IMR-90 (cell line): ENCODE results near the gene NPFFR1. TPM values are rescaled to one million over a fixed set of nuclear protein-coding genes. Genes with fewer than 3 reads are reported as not detected.

ENCODE experiments used
- ATAC-seq: fragments of 200-7000 bp; cut with Tn5 transposase; 2 replicates; pipeline ENCODE4 v1.9.1; 2020; ENCODE audit warnings: low read depth, mild to moderate bottlenecking, moderate library complexity
- BruUV-seq: library from RNA; stranded (reverse); fragments of 400-500 nt; replicated peaks from 2 replicates; lab custom pipeline; 2021; lab: Mats Ljungman, UMichigan
- CTCF ChIA-PET: fragments of 300-600 bp; formaldehyde crosslinking; extraction: SDS; loops from one replicate; lab custom pipeline; 2021; ENCODE audit warnings: antibody characterized with exemption; lab: Yijun Ruan, JAX
- POLR2A ChIA-PET: fragments of 300-600 bp; sonication (Branson Sonifier 250); formaldehyde crosslinking; loops from one replicate; lab custom pipeline; 2022; ENCODE audit warnings: antibody characterized with exemption; ENCODE audit not compliant: unreplicated experiment; lab: Charles Lee
- DNase-seq: peaks from one replicate; pipeline ENCODE4 v3.0.0; 2013
- H2AFZ ChIP-seq: replicated peaks from 2 replicates; pipeline ENCODE3; 2013; ENCODE audit warnings: low read length, mild to moderate bottlenecking; ENCODE audit not compliant: poor library complexity
- H2AK5ac ChIP-seq: 2 replicates; pipeline ENCODE4 v1.6.1; 2013; ENCODE audit warnings: low read depth, low read length, inconsistent platforms
- H2AK9ac ChIP-seq: replicated peaks from 2 replicates; pipeline ENCODE3; 2013; ENCODE audit warnings: mild to moderate bottlenecking, low read depth, low read length, moderate library complexity; ENCODE audit not compliant: poor library complexity
- H2BK120ac ChIP-seq: 2 replicates; pipeline ENCODE4 v1.6.1; 2013; ENCODE audit warnings: low read depth, low read length, inconsistent platforms
- H2BK15ac ChIP-seq: 3 replicates; pipeline ENCODE4 v1.6.1; 2013; ENCODE audit warnings: low read depth, low read length, inconsistent platforms
- H2BK20ac ChIP-seq: 2 replicates; pipeline ENCODE4 v1.6.1; 2013; ENCODE audit warnings: low read depth, mild to moderate bottlenecking, inconsistent platforms, low read length, moderate library complexity
- H2BK5ac ChIP-seq: 2 replicates; pipeline ENCODE4 v1.6.1; 2013; ENCODE audit warnings: mild to moderate bottlenecking, low read depth, low read length, inconsistent platforms; ENCODE audit not compliant: poor library complexity, severe bottlenecking
- H3K14ac ChIP-seq: replicated peaks from 2 replicates; pipeline ENCODE4 v1.6.1; 2013; ENCODE audit warnings: low read depth, low read length, inconsistent platforms
- H3K18ac ChIP-seq: 2 replicates; pipeline ENCODE4 v1.6.1; 2013; ENCODE audit warnings: low read depth, low read length, control low read depth
- H3K23ac ChIP-seq: 2 replicates; pipeline ENCODE4 v1.6.1; 2013; ENCODE audit warnings: low read depth, low read length, inconsistent platforms
- H3K27ac ChIP-seq: 2 replicates; pipeline ENCODE4 v1.5.1; 2013; ENCODE audit warnings: mild to moderate bottlenecking, control low read depth, low read length; ENCODE audit not compliant: insufficient read depth
- H3K27me3 ChIP-seq: 2 replicates; pipeline ENCODE4 v1.6.1; 2013; ENCODE audit warnings: low read length; ENCODE audit not compliant: control insufficient read depth, insufficient read depth
- H3K36me3 ChIP-seq: 2 replicates; pipeline ENCODE4 v1.6.1; 2013; ENCODE audit warnings: low read length, mixed read lengths; ENCODE audit not compliant: control insufficient read depth, insufficient read depth
- H3K4ac ChIP-seq: 2 replicates; pipeline ENCODE4 v1.6.1; 2013; ENCODE audit warnings: low read depth, low read length, inconsistent platforms
- H3K4me1 ChIP-seq: 2 replicates; pipeline ENCODE4 v1.6.1; 2013; ENCODE audit warnings: low read length, mixed read lengths; ENCODE audit not compliant: control insufficient read depth, insufficient read depth
- H3K4me2 ChIP-seq: 2 replicates; pipeline ENCODE4 v1.6.1; 2013; ENCODE audit warnings: low read depth, mild to moderate bottlenecking, control low read depth, low read length, moderate library complexity
- H3K4me3 ChIP-seq: 2 replicates; pipeline ENCODE4 v1.5.1; 2013; ENCODE audit warnings: low read depth, mild to moderate bottlenecking, control low read depth, low read length, moderate library complexity; ENCODE audit not compliant: insufficient read depth
- H3K56ac ChIP-seq: 2 replicates; pipeline ENCODE4 v1.6.1; 2013; ENCODE audit warnings: low read length, inconsistent platforms; ENCODE audit not compliant: insufficient read depth; ENCODE audit errors: extremely low read depth
- H3K79me1 ChIP-seq, 2 experiments: 2 replicates each; pipeline ENCODE4 v1.6.1; 2013; ENCODE audit warnings: low read length in 2 of 2, inconsistent platforms in 1 of 2, low read depth in 1 of 2
- H3K9ac ChIP-seq: 2 replicates; pipeline ENCODE4 v1.6.1; 2013; ENCODE audit warnings: low read depth, low read length, control low read depth
- H3K9me1 ChIP-seq: 2 replicates; pipeline ENCODE4 v1.6.1; 2013; ENCODE audit warnings: low read length, inconsistent platforms; ENCODE audit not compliant: insufficient read depth
- H3K9me3 ChIP-seq: 2 replicates; pipeline ENCODE4 v1.6.1; 2013; ENCODE audit warnings: low read length; ENCODE audit not compliant: control insufficient read depth, insufficient read depth
- H4K20me1 ChIP-seq: 2 replicates; pipeline ENCODE4 v1.6.1; 2013; ENCODE audit warnings: low read length, inconsistent platforms; ENCODE audit not compliant: insufficient read depth
- H4K5ac ChIP-seq: 2 replicates; pipeline ENCODE4 v1.6.1; 2013; ENCODE audit warnings: mild to moderate bottlenecking, low read depth, low read length, control low read depth
- H4K8ac ChIP-seq, 2 experiments: 2 replicates each; pipeline ENCODE4 v1.6.1; 2013; ENCODE audit warnings: low read depth in 2 of 2, low read length in 2 of 2, control low read depth in 1 of 2, inconsistent platforms in 1 of 2
- H4K91ac ChIP-seq: 2 replicates; pipeline ENCODE4 v1.6.1; 2013; ENCODE audit warnings: low read depth, low read length, inconsistent platforms; ENCODE audit not compliant: insufficient read depth
- BHLHE40 ChIP-seq: fragments of 150-350 bp; IDR thresholded peaks from 2 replicates; pipeline ENCODE4 v1.6.1; 2016; ENCODE audit warnings: mild to moderate bottlenecking, low read depth, low read length
- CEBPB ChIP-seq: IDR thresholded peaks from 2 replicates; pipeline ENCODE4 v1.6.1; 2012; ENCODE audit warnings: low read depth, low read length, improper control_type of control experiment
- CHD1 ChIP-seq: IDR thresholded peaks from 2 replicates; pipeline ENCODE4 v1.6.1; 2012; ENCODE audit warnings: low read depth, low read length, improper control_type of control experiment
- CTCF ChIP-seq: conservative IDR thresholded peaks from 2 replicates; pipeline ENCODE4 v1.5.1; 2012; ENCODE audit warnings: mild to moderate bottlenecking, low read depth, low read length, improper control_type of control experiment
- ELK1 ChIP-seq: fragments of 150-350 bp; IDR thresholded peaks from 2 replicates; pipeline ENCODE4 v1.6.1; 2016; ENCODE audit warnings: low read depth, mild to moderate bottlenecking, low read length, moderate library complexity, borderline replicate concordance
- FOS ChIP-seq: fragments of 150-350 bp; IDR thresholded peaks from 2 replicates; pipeline ENCODE4 v1.6.1; 2016; ENCODE audit warnings: low read depth, low read length
- MAFK ChIP-seq: IDR thresholded peaks from 2 replicates; pipeline ENCODE4 v1.6.1; 2012; ENCODE audit warnings: low read depth, low read length, improper control_type of control experiment
- MAZ ChIP-seq: IDR thresholded peaks from 2 replicates; pipeline ENCODE4 v1.6.1; 2012; ENCODE audit warnings: low read depth, mild to moderate bottlenecking, low read length, improper control_type of control experiment, moderate library complexity, borderline replicate concordance
- MXI1 ChIP-seq: IDR thresholded peaks from 2 replicates; pipeline ENCODE4 v1.6.1; 2012; ENCODE audit warnings: low read depth, mild to moderate bottlenecking, low read length, moderate library complexity, borderline replicate concordance
- NFE2L2 ChIP-seq: fragments of 150-350 bp; IDR thresholded peaks from 2 replicates; pipeline ENCODE4 v1.6.1; 2016; ENCODE audit warnings: low read depth, mild to moderate bottlenecking, low read length
- POLR2A ChIP-seq: IDR thresholded peaks from 2 replicates; pipeline ENCODE4 v1.6.1; 2012; ENCODE audit warnings: mild to moderate bottlenecking, low read depth, low read length
- RAD21 ChIP-seq: IDR thresholded peaks from 2 replicates; pipeline ENCODE4 v1.6.1; 2012; ENCODE audit warnings: low read length, improper control_type of control experiment
- RCOR1 ChIP-seq: IDR thresholded peaks from 2 replicates; pipeline ENCODE4 v1.6.1; 2012; ENCODE audit warnings: mild to moderate bottlenecking, low read length, improper control_type of control experiment; ENCODE audit not compliant: insufficient replicate concordance
- RFX5 ChIP-seq: IDR thresholded peaks from 2 replicates; pipeline ENCODE4 v1.8.0; 2012; ENCODE audit warnings: low read depth, mild to moderate bottlenecking, low read length, moderate library complexity
- SMC3 ChIP-seq: fragments of 150-350 bp; IDR thresholded peaks from 2 replicates; pipeline ENCODE4 v1.6.1; 2016; ENCODE audit warnings: low read depth, mild to moderate bottlenecking, antibody characterized with exemption, low read length, moderate library complexity
- USF2 ChIP-seq: fragments of 150-350 bp; IDR thresholded peaks from 2 replicates; pipeline ENCODE4 v1.6.1; 2017; ENCODE audit warnings: mild to moderate bottlenecking, antibody characterized with exemption, low read length, low read depth
- WGBS, 2 experiments: methylation state at CpG; one replicate each; pipeline versions ENCODE4 v1.1.5 to v1.1.7; 2013; ENCODE audit warnings: missing lambda C conversion rate in 2 of 2; ENCODE audit not compliant: insufficient read length in 1 of 2; ENCODE audit errors: extremely low coverage in 2 of 2; 5-methylcytosine and 5-hydroxymethylcytosine counted together
- dilution Hi-C: fragments of 300-500 bp; cut with HindIII; formaldehyde crosslinking; loops from one replicate; pipeline ENCODE4 v1.14.3; 2018; ENCODE audit warnings: low sequenced_read_pairs; ENCODE audit not compliant: unreplicated experiment
- in situ Hi-C: fragments of 300-500 bp; cut with MboI; formaldehyde crosslinking; loops from 3 replicates; pipeline ENCODE4 v1.14.3; 2019; ENCODE audit warnings: low sequenced_read_pairs, inconsistent platforms, mixed read lengths
- intact Hi-C: fragments of 100-400 bp; cut with micrococcal nuclease; formaldehyde crosslinking; loops from 2 replicates; pipeline ENCODE4 v1.10.0; 2022
- polyA plus RNA-seq, 3 experiments: library from polyadenylated mRNA; depleted of rRNA; stranded (reverse); fragments of >200 nt; gene quantifications; 2 replicates each; pipeline ENCODE4 v1.2.3, GENCODE V29; 2012; ENCODE audit warnings: low replicate concordance in 1 of 3
- total RNA-seq: library from RNA; depleted of rRNA; stranded (reverse); fragments of >200 nt; gene quantifications from 2 replicates; pipeline ENCODE4 v1.2.3, GENCODE V29; 2012

Gene NPFFR1
- total and polyA plus RNA-seq, 2 of the 4 experiments (the other 2 are of a cell fraction), result not detected

GRCh38 chr10:70330671-70331070 lies 46.9 kb upstream of the NPFFR1 start:
- in situ Hi-C loops, result no loop called here

More at GRCh38 chr10:70330671-70331070, 46.9 kb upstream of the NPFFR1 start:
- Histone ChIP-seq H4K20me1 (peaks cover 11% of the 10 kb centered on the region; the same call in 1 of the 2 replicates), H3K18ac (no peak overlapping the region), H2AK9ac (no peak overlapping the region), H3K56ac (no peak overlapping the region), H2AFZ (no peak overlapping the region), H2BK5ac (no peak overlapping the region), H3K27me3 (no peaks in the 10 kb centered on the region), H3K14ac (no peak overlapping the region), H3K23ac (no peak overlapping the region), H4K5ac (no peak overlapping the region), H3K36me3 (no peaks in the 10 kb centered on the region), H3K9me3 (no peaks in the 10 kb centered on the region; the same call in 1 of the 2 replicates), H2AK5ac (peak overlapping the region; percentile 23; the same call in 1 of the 2 replicates), H3K4me1 (peaks cover 9% of the 10 kb centered on the region), H4K91ac (no peak overlapping the region), H4K8ac (no peak overlapping the region), H2BK15ac (no peak overlapping the region), H3K4me3 (no peak overlapping the region), H2BK20ac (no peak overlapping the region), H3K27ac (no peak overlapping the region), H3K4ac (no peak overlapping the region), H3K79me1 (no peaks in the 10 kb centered on the region; a peak in 1 of 4 replicates), H3K4me2 (no peak overlapping the region), H3K9ac (no peak overlapping the region), H3K9me1 (peaks cover 7% of the 10 kb centered on the region), H2BK120ac (no peak overlapping the region)
- TF ChIP-seq ELK1, result no peak
- no peak for TF ChIP-seq BHLHE40
- no peak for TF ChIP-seq CHD1
- no peak for TF ChIP-seq MXI1
- TF ChIP-seq MAZ, result no peak
- no peak for TF ChIP-seq FOS
- TF ChIP-seq NFE2L2, result no peak
- TF ChIP-seq MAFK, result no peak
- no peak for TF ChIP-seq RCOR1
- no peak for TF ChIP-seq RAD21
- TF ChIP-seq USF2, result no peak
- no peak for TF ChIP-seq RFX5
- TF ChIP-seq POLR2A, result no peak
- TF ChIP-seq CTCF, result no peak
- TF ChIP-seq SMC3, result no peak
- no peak for TF ChIP-seq CEBPB
- CTCF ChIA-PET, result interaction anchor here (0.6 kb wide), 1 partner anchor 34 kb away, joined by 4 read pairs; no protein-coding TSS in a partner anchor
- BruUV-seq, result no TSS peak
- dilution Hi-C loops (no loop called here), intact Hi-C loops (loop anchor here (1.0 kb wide), 1 partner anchor 109 kb away; no protein-coding TSS in a partner anchor)
- ATAC-seq (no peak), DNase-seq (no peak)
- WGBS, 2 experiments, result no CpG with 5 or more reads among the region's 9 CpGs
- POLR2A ChIA-PET, result no interaction called here
